ENCODE data around the gene BAZ1B.
"Not testable (repeated sequence)": the region's sequence is repeated elsewhere in the genome, so short reads cannot be mapped to it uniquely, and the experiment has no call there.

BAZ1B gene

GRCh38 chr7:73418113-73418703 lies 103.9 kb downstream of the BAZ1B start:
- peak overlapping the region; percentile 46 for H3K27ac ChIP-seq

GRCh38 chr7:73410541-73411131 lies 111.5 kb downstream of the BAZ1B start:
- not testable (repeated sequence) for H3K9ac ChIP-seq, H4K20me1 ChIP-seq, H3K27ac ChIP-seq, H3K36me3 ChIP-seq, H3K4me3 ChIP-seq, H3K9me3 ChIP-seq, H3K4me2 ChIP-seq, H3K4me1 ChIP-seq, H3K27me3 ChIP-seq

More at GRCh38 chr7:73418113-73418703, 103.9 kb downstream of the BAZ1B start:
- no peak overlapping the region for H3K9ac ChIP-seq
- no peaks in the 10 kb centered on the region for H3K9me3 ChIP-seq
- no peaks in the 10 kb centered on the region for H4K20me1 ChIP-seq
- no peaks in the 10 kb centered on the region for H3K27me3 ChIP-seq
- no peak for TF ChIP-seq Cebpa-rat (IDR thresholded peaks at IDR 0.05)
- no peaks in the 10 kb centered on the region for H3K36me3 ChIP-seq
- no peak overlapping the region for H3K4me3 ChIP-seq
- peak overlapping the region; percentile 39 for H3K4me2 ChIP-seq
- H3K4me1 ChIP-seq = peaks cover 19% of the 10 kb centered on the region

- H3K4me2 ChIP-seq, H4K20me1 ChIP-seq, H3K4me3 ChIP-seq, H3K4me1 ChIP-seq, H3K9me3 ChIP-seq, H3K36me3 ChIP-seq, H3K27ac ChIP-seq, H3K27me3 ChIP-seq, H3K9ac ChIP-seq: not testable (repeated sequence)
Observed at GRCh38 chr7:73404860-73405259, 117.2 kb downstream of the BAZ1B start.

- H3K27me3 ChIP-seq, H3K9me3 ChIP-seq, H3K9ac ChIP-seq, H4K20me1 ChIP-seq, H3K4me1 ChIP-seq, H3K36me3 ChIP-seq, H3K27ac ChIP-seq, H3K4me2 ChIP-seq, H3K4me3 ChIP-seq: not testable (repeated sequence)
Observed at GRCh38 chr7:73399185-73400050, 122.7 kb downstream of the BAZ1B start.

- TF ChIP-seq Cebpa-rat (IDR thresholded peaks at IDR 0.05) = no peak
- H3K27me3 ChIP-seq = no peaks in the 10 kb centered on the region
- no peaks in the 10 kb centered on the region for H3K9me3 ChIP-seq
- H3K4me1 ChIP-seq = peaks cover 7% of the 10 kb centered on the region
- no peaks in the 10 kb centered on the region for H4K20me1 ChIP-seq
- no peak overlapping the region for H3K4me3 ChIP-seq
- H3K36me3 ChIP-seq = no peaks in the 10 kb centered on the region
- H3K9ac ChIP-seq = no peak overlapping the region
- peak overlapping the region; percentile 44 for H3K4me2 ChIP-seq
- H3K27ac ChIP-seq = no peak overlapping the region
Observed at GRCh38 chr7:73397521-73398281, 124.4 kb downstream of the BAZ1B start.

GRCh38 chr7:73395538-73396503 lies 126.3 kb downstream of the BAZ1B start:
- Histone ChIP-seq H3K4me2 (no peak overlapping the region), H3K9ac (no peak overlapping the region), H3K27me3 (no peaks in the 10 kb centered on the region), H3K4me3 (no peak overlapping the region), H3K27ac (no peak overlapping the region), H3K9me3 (0 out of 2 replicates have a peak, but pooled peaks cover 1% of the 10 kb centered on the region), H3K4me1 (peaks cover 7% of the 10 kb centered on the region), H3K36me3 (no peaks in the 10 kb centered on the region), H4K20me1 (no peaks in the 10 kb centered on the region)
- no peak for TF ChIP-seq Cebpa-rat (IDR thresholded peaks at IDR 0.05)

GRCh38 chr7:73394422-73394821 lies 127.7 kb downstream of the BAZ1B start:
- peaks cover 7% of the 10 kb centered on the region for H3K4me1 ChIP-seq
- no peak overlapping the region for H3K27ac ChIP-seq
- H3K27me3 ChIP-seq = no peaks in the 10 kb centered on the region
- peaks cover 11% of the 10 kb centered on the region; the same call in 1 of the 2 replicates for H3K9me3 ChIP-seq
- no peak overlapping the region for H3K4me2 ChIP-seq
- no peak overlapping the region for H3K4me3 ChIP-seq
- no peaks in the 10 kb centered on the region for H4K20me1 ChIP-seq
- no peak for TF ChIP-seq Cebpa-rat (IDR thresholded peaks at IDR 0.05)
- no peaks in the 10 kb centered on the region for H3K36me3 ChIP-seq
- no peak overlapping the region for H3K9ac ChIP-seq

- Histone ChIP-seq H3K9ac (no peak overlapping the region), H3K4me1 (no peaks in the 10 kb centered on the region), H3K4me2 (no peak overlapping the region), H4K20me1 (no peaks in the 10 kb centered on the region), H3K36me3 (no peaks in the 10 kb centered on the region), H3K27ac (no peak overlapping the region), H3K27me3 (no peaks in the 10 kb centered on the region), H3K9me3 (peaks cover 41% of the 10 kb centered on the region), H3K4me3 (no peak overlapping the region)
- no peak for TF ChIP-seq Cebpa-rat (IDR thresholded peaks at IDR 0.05)
Observed at GRCh38 chr7:73391396-73391795, 130.7 kb downstream of the BAZ1B start.

Data from BLaER1 (cell line).